Stomach (tissue), 4 donors: Measurements from ENCODE around the gene PTPRF.

Source experiments
- CTCF ChIP-seq, 7 experiments: fragments of 450-650 bp in 4 of 7; fragments of 200-600 bp in 3 of 7; sonication (generic) in 3 of 7; IDR thresholded peaks; one replicate each; pipeline ENCODE4 v1.5.1; 2016 to 2019; ENCODE audit warnings: antibody characterized with exemption in 7 of 7, control low read depth in 2 of 7, mild to moderate bottlenecking in 1 of 7
- EP300 ChIP-seq: sonication (generic); formaldehyde crosslinking; IDR thresholded peaks from one replicate; pipeline ENCODE4 v1.6.1; 2017; ENCODE audit warnings: antibody characterized with exemption
- POLR2A ChIP-seq, 4 donors: fragments of 450-650 bp; IDR thresholded peaks; one replicate each; pipeline ENCODE4 v1.6.1; 2016; ENCODE audit warnings: antibody characterized with exemption in 4 of 4, control low read depth in 2 of 4, mild to moderate bottlenecking in 1 of 4, moderate library complexity in 1 of 4
- POLR2AphosphoS5 ChIP-seq, 3 donors: sonication (generic); formaldehyde crosslinking; IDR thresholded peaks; one replicate each; pipeline ENCODE4 v1.6.1; 2016; ENCODE audit warnings: antibody characterized with exemption in 3 of 3

DNA sequence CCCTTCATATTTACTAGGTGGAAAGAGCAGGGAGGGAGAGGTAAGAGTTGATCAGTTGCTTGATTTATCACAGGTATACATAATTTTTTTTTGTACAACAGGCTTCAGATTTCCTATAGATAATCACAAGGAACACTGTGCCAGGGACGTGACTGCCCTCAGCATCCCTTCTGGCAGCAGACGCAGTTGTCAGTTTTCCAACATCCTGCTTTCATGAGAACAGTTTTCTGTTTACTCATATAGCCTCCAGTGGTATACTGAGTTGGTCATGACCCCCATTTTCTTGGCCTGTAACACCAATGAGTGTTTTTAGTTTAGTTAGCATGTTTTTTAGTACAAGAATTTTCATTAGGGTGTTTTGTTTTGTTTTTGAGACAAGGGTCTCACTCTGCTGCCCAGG is 37.9 kb upstream of the PTPRF start:
- TF ChIP-seq EP300 (no peak), CTCF (IDR thresholded peaks at IDR 0.05) (no peak), POLR2A (IDR thresholded peaks at IDR 0.05) (no peak), POLR2AphosphoS5 (IDR thresholded peaks at IDR 0.05) (no peak)
